ENCODE results near the gene CORO1C. TPM values are rescaled to one million over a fixed set of nuclear protein-coding genes. Genes with fewer than 3 reads are reported as not detected.

CORO1C gene
- total and polyA plus RNA-seq, 9 of the 15 experiments (the other 6 are each of a cell fraction or from before 2014, with no cell fraction given) = 55.2 to 280 (median 150) TPM

- in situ Hi-C loops (cut with MboI) = loop anchor here (5.0 kb wide), 1 partner anchor 51 kb away; no protein-coding TSS in a partner anchor
- Histone ChIP-seq H3K4me1 (replicated peaks in 1 of 2; ENCODE audit: control insufficient read depth in 2 of 2, insufficient read depth in 2 of 2, low read length in 2 of 2) (peaks cover 16 to 20% of the 10 kb centered on the region in 2 experiments; a peak in 3 of 5 replicates), H4K20me1 (replicated peaks; ENCODE audit: control insufficient read depth, insufficient read depth, low read length) (no peaks in the 10 kb centered on the region), H3K4me3 (no peak overlapping the region), H3K9ac (ENCODE audit: insufficient read depth in 1 of 2, low read depth in 2 of 2, low read length in 2 of 2) (peak overlapping the region in 1 of 2 experiments; percentile 2; a peak in 1 of 4 replicates), H3K4me2 (ENCODE audit: insufficient read depth, low read length) (no peak overlapping the region), H2AFZ (ENCODE audit: low read depth, low read length) (peak overlapping the region; percentile 43), H3K27me3 (ENCODE audit: control insufficient read depth in 2 of 2, insufficient read depth in 2 of 2, low read length in 2 of 2) (no peaks in the 10 kb centered on the region), H3K36me3 (ENCODE audit: control insufficient read depth, insufficient read depth, low read length) (no peaks in the 10 kb centered on the region), H3K79me2 (ENCODE audit: control insufficient read depth, insufficient read depth, low read length) (no peaks in the 10 kb centered on the region), H3K27ac (ENCODE audit: extremely low read depth, low read depth, low read length) (no peak overlapping the region), H3K9me1 (ENCODE audit: control insufficient read depth, insufficient read depth, low read length) (no peaks in the 10 kb centered on the region), H3K9me3 (replicated peaks; ENCODE audit: control insufficient read depth, insufficient read depth, low read depth, low read length) (no peaks in the 10 kb centered on the region)
- ChIA-PET CTCF (ENCODE audit: low intra/inter-chr PET ratio) (interaction anchor here (0.6 to 2.9 kb wide), 3 partner anchors 48 to 84 kb away, joined by 3 to 30 read pairs (median 5); partner anchors contain the start of gene ISCU), POLR2A (interaction anchor here (0.5 to 2.1 kb wide), 6 partner anchors 10 to 106 kb away, joined by 3 to 16 read pairs (median 3); no protein-coding TSS in a partner anchor)
- FAIRE-seq = peak; percentile 86
- DNase-seq (ENCODE audit: extremely low read depth in 1 of 4, low spot score in 3 of 4) = peak; percentile 82 to 91 (median 84)
- intact Hi-C loops (cut with micrococcal nuclease) = loop anchor here (1.0 kb wide), 3 partner anchors 23 to 99 kb away; no protein-coding TSS in a partner anchor
- no TSS peak for BruUV-seq (replicated peaks)
- 3% methylated on average over 15 of the region's 16 CpGs for whole genome bisulfite sequencing (ENCODE audit: insufficient coverage, low coverage, missing lambda C conversion rate)
- ATAC-seq = peak; percentile 94
- TF ChIP-seq NR3C1 (CRISPR knock-in tag; IDR thresholded peaks at IDR 0.05) = no peak
- no peak for TF ChIP-seq E4F1 (CRISPR knock-in tag; IDR thresholded peaks at IDR 0.05; ENCODE audit: borderline replicate concordance)
- TF ChIP-seq CBX5 (IDR thresholded peaks at IDR 0.05; ENCODE audit: borderline replicate concordance, low read depth) = no peak
- peak; percentile 58; the same call in 1 of the 2 replicates for TF ChIP-seq RB1 (IDR thresholded peaks at IDR 0.05; ENCODE audit: low read depth)
- peak; percentile 91 to 94 for TF ChIP-seq RAD21 (CRISPR knock-in tag; conservative IDR thresholded peaks at IDR 0.05 in 1 of 2, IDR thresholded peaks at IDR 0.05 in 1 of 2)
- TF ChIP-seq MYBL2 (IDR thresholded peaks at IDR 0.05; ENCODE audit: low read depth) = no peak
- TF ChIP-seq MYBL2 (CRISPR knock-in tag; IDR thresholded peaks at IDR 0.05; ENCODE audit: borderline replicate concordance) = no peak
- no peak for TF ChIP-seq ZBTB12 (CRISPR knock-in tag; IDR thresholded peaks at IDR 0.05)
- TF ChIP-seq TCFL5 (CRISPR knock-in tag; conservative IDR thresholded peaks at IDR 0.05) = no peak
- no peak for TF ChIP-seq GATAD2A (IDR thresholded peaks at IDR 0.05)
- TF ChIP-seq ZNF324 (CRISPR knock-in tag; IDR thresholded peaks at IDR 0.05) = no peak
- no peak for TF ChIP-seq NR2C1 (IDR thresholded peaks at IDR 0.05)
- no peak for TF ChIP-seq NR2C1 (tag; IDR thresholded peaks at IDR 0.05)
- peak; percentile 91 to 97 (median 96) for TF ChIP-seq CTCF (IDR thresholded peaks at IDR 0.05 in 2 of 3, conservative IDR thresholded peaks at IDR 0.05 in 1 of 3; ENCODE audit: insufficient read depth in 2 of 3, low read depth in 1 of 3, low read length in 3 of 3)
- no peak for TF ChIP-seq TRIM28 (IDR thresholded peaks at IDR 0.05)
- no peak for TF ChIP-seq CHD1 (IDR thresholded peaks at IDR 0.05; ENCODE audit: low read length)
Measured at GRCh38 chr12:108618079-108618952, 113.0 kb downstream of the CORO1C start.
